Iris pigment epithelial cell (primary cell): Measurements from ENCODE around the gene FAM187B.

Experiments
- DNase-seq: peaks from one replicate; pipeline ENCODE4 v3.0.0-alpha.2; 2011; ENCODE audit warnings: low read depth

FAM187B gene

DNA sequence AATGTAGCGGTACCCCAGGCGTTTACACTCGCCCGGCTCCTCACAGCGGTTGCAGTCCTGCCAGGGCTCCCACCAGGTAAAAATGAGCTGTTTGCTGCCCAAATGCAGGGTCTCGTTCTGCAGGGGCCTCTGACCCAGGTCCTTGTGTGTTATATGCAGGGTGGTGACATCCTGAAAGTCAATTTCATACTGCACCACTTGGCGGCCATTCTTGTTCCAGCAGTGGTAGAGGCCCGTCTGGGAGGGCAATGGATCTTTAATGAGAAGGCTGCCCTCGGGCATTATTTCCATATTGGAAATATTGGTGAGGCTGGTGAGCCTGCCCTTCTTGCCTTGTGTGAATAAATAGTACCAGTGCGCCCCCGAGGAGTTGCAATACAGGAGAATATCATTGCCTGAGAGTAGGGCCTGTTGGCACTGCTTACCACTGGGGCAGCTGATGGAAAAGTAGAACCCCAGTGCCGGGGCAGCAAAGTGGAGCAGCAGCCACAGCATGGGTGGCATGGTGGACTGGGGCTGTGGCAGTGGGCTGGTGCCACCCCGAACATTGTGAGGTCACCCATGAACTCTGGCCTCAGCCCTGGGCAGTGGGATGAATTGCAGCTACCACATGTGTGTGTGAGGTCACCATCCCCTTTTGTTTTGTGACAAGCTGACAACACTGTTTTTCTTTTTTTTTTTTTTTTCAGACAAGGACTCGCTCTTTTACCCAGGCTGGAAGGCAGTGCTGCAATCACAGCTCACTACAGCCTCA, at the start of gene FAM187B:
FAM187B (minus strand) TSS at position 563 of the 754 bp plus-strand sequence; CDS start at position 504, 59 bp downstream.
- DNase-seq: no peak

- no peak for DNase-seq
These were observed 48.3 kb upstream of the FAM187B start for GRCh38 chr19:35276706-35277281.

DNA sequence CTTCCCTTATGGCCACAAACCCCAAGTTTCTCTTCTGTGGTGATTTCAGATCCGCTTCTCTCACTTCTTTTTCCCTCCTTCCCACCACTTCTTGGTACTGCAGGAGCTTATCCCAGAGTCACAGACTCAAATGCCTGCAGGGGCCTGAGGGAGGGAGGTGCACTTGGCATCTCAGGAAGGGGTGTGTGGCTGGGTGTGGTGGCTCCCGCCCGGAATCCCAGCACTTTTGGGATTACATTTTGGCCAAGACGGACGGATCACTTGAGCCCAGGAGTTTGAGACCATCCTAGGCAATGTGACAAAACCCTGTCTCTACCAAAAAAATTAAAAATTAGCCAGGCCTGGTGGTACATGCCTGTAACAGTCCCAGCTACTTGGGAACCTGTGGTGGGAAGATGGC, 45.8 kb upstream of the FAM187B start:
- DNase-seq: no peak

DNA sequence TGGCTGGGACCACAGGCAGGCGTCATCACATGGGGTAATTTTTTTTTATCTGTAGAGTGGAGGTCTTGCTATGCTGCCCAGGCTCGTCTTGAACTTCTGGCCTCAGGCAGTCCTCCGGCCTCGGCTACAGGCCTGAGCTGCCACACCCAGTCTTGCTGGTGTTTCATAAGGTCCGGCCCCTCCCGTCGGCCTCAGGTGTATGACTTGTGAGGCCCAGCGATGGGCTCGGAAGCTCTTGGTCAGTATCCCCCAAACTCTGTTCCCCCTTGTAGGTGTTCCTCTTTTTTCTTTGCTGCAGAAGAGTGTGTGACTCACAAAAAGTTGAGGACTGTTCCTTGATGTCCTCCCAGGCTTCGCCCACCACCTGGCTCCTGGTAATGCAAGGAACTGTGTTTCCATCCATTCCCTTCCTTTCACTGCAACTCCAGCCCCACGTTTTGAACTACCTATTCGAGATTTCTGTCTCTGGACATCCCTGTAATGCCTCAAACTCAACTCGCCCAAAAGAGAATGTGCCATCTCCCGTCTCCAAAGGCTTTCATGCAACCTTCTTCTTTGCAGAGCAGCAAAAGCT, 45.2 kb upstream of the FAM187B start:
- DNase-seq: no peak

DNA sequence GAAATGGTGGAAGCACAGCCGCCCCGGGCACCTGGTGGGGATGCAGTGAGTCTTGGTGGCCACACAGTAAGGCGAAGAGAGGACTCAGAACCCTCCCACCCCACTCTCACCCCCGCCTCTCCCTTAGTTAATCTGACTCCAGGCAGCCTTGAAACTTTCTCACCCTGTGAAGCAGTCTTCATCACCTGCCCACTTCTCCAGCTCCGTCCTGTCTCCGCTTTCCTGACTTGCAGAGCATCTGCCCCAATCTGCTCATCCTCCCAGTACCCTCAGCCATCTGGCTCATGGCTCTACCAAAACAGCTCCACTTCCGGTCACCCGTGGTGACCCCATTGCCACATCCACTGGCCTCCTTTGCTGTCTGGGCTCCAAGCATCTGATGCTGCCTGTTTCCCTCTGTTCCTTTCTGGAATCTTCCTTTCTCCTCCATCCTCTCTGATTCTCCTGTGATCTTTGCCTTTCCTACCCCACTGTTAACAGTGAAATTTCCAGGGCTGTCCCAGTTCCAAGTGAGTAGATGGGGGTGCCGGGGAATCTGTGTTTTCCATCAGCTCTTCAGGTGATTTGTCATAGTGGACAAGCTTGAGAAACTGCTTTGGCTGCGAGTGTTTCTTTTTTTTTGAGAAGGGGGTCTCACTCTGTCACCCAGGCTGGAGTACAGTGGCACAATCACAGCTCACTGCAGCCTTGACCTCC, 44.6 kb upstream of the FAM187B start:
- no peak for DNase-seq

GRCh38 chr19:35272122-35272719, 43.7 kb upstream of the FAM187B start:
- no peak for DNase-seq

DNA sequence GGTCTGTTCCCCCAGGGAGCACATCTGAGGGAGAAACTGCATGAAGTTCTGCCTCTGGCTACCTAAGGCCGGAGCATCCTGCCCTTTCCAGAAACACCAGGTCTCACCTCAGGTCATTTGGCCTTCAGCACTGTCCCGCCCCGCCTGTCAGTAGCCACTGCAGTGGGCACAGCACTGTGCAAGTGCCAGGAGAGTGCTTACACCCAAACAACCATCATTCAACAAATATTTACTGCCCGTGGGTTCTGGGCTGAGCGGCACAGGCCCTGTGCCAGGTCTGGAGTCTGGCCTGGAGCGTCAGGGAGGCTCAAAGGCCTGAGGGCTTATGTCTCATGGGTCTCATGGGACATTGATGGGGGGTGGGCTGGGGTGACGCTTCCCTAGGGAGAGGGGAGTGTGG, 43.0 kb upstream of the FAM187B start:
- DNase-seq: no peak

GRCh38 chr19:35270381-35270811, 41.9 kb upstream of the FAM187B start:
- DNase-seq: no peak

GRCh38 chr19:35269438-35270117, 41.0 kb upstream of the FAM187B start:
- DNase-seq: peak; percentile 76

DNA sequence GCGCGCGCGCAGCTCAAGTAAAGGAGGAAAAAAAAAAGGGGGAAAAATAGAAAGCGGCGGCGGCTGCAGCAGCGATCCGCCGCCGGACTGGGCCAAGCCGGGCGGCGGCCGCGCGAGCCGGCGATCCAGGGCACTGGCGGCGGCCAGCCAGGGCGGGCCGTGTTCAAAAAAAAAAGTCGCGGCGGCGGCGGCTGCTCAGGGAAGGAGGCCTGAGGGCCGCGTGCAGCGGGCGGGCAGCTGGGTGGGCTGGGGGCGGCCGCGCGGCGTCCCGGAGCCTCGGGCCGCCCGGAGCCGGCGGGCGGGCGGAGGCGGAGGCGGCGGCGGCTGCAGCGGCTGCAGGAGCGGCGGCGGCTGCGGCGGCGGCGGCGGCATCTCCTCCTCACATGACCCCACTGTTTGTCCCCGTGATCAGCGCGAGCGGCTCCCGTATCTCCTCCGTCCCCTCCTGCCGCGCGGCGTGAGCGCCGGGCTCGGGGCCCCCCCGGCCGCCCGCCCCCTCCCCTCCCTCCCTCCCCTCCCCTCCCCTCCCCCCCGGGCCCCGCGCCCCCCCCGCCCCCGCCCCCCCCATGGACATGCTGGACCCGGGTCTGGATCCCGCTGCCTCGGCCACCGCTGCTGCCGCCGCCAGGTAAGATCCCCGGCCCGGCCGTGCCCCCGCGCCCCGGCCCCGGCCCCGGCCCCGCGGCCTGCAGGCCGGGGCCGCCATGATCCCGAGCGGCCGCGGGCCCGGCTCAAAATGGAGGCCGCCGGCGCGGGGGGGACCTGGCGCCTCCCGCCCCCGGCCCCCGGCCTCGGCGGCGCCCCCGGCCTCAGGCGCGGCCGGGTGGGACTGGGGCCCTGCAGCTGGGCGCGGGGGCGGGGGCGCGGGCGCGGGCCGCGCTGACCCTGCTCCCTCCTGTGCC, 40.2 kb upstream of the FAM187B start, which contains the start of gene USF2:
USF2 (plus strand) TSS at position 427 of the 902 bp plus-strand sequence; CDS start at position 567, 140 bp downstream.
- DNase-seq: peak; percentile 66

DNA sequence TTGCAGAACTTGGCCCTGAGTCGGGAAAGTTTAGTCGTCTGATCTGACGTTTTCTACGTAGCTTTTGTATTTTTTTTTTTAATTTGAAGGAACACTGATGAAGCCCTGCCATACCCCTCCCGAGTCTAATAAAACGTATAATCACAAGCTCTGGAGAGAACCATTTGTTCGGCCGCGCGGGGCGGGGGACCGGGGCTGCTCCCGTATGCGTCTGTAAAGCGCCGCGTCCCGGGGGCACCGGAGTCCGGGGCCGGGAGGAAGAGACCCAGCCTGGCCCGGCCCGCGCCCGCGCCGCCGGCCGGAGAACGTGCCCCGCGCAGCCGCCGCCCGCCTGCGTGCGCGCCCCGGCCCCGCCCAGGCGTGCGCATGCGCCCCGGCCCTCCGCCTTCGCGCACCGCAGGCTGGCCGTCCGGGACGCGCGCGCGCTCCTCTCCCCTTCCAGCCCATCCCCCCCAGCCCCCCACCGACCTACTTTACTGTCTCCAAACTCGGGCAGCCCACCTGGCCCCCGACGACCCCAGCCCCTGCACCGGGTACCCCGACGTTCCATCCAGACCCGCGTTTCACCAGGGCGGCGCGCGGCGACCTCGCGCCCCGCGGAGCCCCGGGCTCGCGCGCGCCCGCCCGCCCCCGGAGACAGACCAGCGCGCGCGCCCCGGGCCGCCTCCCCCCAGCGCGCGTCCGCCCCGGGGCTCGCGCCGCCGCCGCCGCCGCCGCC, 39.4 kb upstream of the FAM187B start:
- peak; percentile 68 for DNase-seq

GRCh38 chr19:35267353-35267817, 38.8 kb upstream of the FAM187B start:
- peak; percentile 31 for DNase-seq

DNA sequence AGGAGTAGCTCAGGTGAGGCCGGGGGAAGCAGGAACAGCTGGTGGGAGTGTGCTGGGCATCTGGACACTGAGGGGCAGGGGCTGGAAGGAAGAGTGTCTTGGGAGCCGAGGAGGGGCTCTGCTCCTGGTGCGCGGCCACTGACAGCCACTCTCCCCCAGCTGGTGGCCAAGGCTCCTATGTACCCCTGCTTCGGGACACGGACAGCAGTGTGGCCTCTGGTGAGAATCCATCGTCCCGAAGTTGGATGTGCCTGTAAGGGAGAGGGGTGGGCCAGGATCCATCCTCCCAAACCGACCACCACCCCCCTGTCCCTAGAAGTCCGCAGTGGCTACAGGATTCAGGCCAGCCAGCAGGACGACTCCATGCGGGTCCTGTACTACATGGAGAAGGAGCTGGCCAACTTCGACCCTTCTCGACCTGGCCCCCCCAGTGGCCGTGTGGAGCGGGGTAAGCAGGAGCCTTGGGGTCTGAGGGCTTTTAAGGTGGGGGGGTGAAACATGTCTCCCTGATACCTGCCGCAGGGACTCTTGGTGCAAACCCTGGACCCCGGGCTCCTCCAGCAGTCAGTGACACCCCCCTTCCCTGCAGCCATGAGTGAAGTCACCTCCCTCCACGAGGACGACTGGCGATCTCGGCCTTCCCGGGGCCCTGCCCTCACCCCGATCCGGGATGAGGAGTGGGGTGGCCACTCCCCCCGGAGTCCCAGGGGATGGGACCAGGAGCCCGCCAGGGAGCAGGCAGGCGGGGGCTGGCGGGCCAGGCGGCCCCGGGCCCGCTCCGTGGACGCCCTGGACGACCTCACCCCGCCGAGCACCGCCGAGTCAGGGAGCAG, 38.2 kb upstream of the FAM187B start:
- no peak for DNase-seq

- no peak for DNase-seq
These were observed 37.5 kb upstream of the FAM187B start for GRCh38 chr19:35265900-35266519.

DNA sequence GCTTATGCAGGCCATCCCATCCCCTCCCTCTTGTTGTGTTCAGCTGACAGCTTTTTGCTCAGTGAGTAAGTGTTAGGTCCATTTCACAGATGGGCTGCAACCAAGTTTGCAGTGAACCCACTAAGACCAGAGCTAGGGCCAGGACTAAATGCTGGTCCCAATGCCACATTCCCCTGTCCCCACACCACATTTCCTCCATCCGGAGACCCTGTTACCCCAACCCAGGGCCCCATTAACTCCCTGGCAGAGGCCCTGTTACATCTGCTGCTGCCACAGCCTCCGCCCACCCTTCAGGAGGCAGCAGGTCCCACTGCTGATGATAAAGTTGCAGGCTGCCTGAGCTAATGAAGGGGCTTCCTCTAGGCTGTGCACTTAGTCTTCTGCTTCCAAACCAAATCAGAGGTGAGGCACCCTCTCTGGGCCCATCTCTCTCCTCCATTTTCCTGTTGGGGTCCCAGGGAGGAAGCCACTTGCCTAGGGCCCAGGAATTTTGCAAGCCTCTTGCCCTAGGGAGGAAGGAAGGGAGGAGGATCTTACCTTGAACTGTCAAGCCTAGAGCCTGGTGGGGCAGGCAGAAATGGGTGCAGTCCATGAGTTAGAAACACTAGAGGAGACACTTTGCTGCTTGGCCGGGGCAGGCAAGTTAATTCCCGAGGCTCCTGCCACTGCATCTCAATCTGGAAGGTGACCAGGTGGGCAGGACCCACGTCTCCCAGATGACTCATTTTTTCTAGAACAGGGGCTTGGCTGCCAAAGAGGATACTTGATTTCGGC, 36.8 kb upstream of the FAM187B start:
- no peak for DNase-seq

DNA sequence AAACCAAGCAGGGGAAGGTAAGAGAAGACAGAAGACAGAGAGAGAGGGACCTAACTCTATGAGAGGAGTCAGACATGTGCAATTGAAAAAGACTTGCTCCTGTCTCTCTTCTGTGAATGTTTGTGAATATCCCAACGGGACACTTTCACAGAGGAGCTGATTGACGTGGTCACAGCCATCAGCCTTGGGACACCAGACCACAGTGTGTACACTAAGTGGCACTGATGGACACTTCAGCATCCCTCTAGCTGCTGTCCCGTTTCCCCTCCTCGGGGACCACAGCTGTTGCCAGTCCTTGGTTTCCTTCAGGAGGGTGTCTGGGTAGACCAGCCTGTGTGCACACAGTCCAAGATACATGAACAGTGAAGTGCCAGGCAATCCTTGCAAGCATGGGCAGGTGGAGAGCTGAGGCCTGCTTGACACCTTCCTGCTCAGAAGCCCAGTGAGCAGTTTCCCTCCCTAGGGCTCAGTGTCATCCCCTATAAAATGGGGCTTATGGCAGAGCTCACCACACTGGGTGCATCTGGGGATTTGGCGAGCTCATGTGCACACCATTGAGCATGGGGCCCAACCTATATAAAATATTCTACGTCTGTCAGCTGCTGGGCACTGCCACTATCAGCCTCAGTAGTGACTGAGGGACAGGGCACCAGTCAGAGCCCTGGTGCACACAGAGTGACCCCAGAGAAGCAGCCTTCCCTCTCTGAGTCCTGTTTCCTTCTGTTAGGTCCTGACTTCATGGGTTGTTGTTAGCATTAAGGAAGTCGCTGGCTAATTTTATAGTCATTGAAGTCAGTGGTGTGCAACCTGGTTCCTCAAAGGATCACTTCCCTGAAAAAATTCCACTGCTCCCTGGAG, 36.0 kb upstream of the FAM187B start:
- DNase-seq: no peak
